GM19455 (cell line): Measurements from ENCODE around the gene PIM1.
A peak's percentile ranks its signal among the peaks of the same experiment; 100 is the strongest.

Experiments used
- ATAC-seq: cut with Tn5 transposase; IDR thresholded peaks from one replicate; pipeline ENCODE4 v1.9.1; 2021; ENCODE audit not compliant: unreplicated experiment

Gene PIM1

GRCh38 chr6:37137201-37138090, 32.5 kb upstream of the PIM1 start:
- no peak for ATAC-seq

GRCh38 chr6:37138856-37139229, 31.1 kb upstream of the PIM1 start:
- no peak for ATAC-seq

- no peak for ATAC-seq
Measured at GRCh38 chr6:37139230-37139962, 30.6 kb upstream of the PIM1 start.

- ATAC-seq = no peak
Measured at GRCh38 chr6:37140145-37140544, 29.8 kb upstream of the PIM1 start.

- no peak for ATAC-seq
Measured at GRCh38 chr6:37141281-37142049, 28.5 kb upstream of the PIM1 start.

GRCh38 chr6:37142050-37142614, 27.8 kb upstream of the PIM1 start:
- no peak for ATAC-seq

GRCh38 chr6:37143585-37143984, 26.4 kb upstream of the PIM1 start:
- ATAC-seq = no peak

- no peak for ATAC-seq
Measured at GRCh38 chr6:37145443-37145842, 24.5 kb upstream of the PIM1 start.

- no peak for ATAC-seq
Measured at GRCh38 chr6:37146735-37147157, 23.2 kb upstream of the PIM1 start.

GRCh38 chr6:37149745-37150144, 20.2 kb upstream of the PIM1 start:
- no peak for ATAC-seq

GRCh38 chr6:37150314-37150713, 19.6 kb upstream of the PIM1 start:
- ATAC-seq = no peak

- peak; percentile 90 for ATAC-seq
Measured at GRCh38 chr6:37155394-37156312, 14.3 kb upstream of the PIM1 start.

GRCh38 chr6:37158508-37158907, 11.4 kb upstream of the PIM1 start:
- ATAC-seq = no peak

- no peak for ATAC-seq
Measured at GRCh38 chr6:37160922-37161778, 8.8 kb upstream of the PIM1 start.

- ATAC-seq = no peak
Measured at GRCh38 chr6:37162740-37163139, 7.2 kb upstream of the PIM1 start.

- ATAC-seq = no peak
Measured at GRCh38 chr6:37168163-37168758, 1.7 kb upstream of the PIM1 start.

- ATAC-seq = no peak
Measured at GRCh38 chr6:37168811-37169495, 999 bp upstream of the PIM1 start.
